ENCODE data around the gene LENG9. TPM values are rescaled to one million over a fixed set of nuclear protein-coding genes. Genes with fewer than 3 reads are reported as not detected.

LENG9 gene
- total RNA-seq, 1 donor from 2014 or later: 11.0 TPM

DNA sequence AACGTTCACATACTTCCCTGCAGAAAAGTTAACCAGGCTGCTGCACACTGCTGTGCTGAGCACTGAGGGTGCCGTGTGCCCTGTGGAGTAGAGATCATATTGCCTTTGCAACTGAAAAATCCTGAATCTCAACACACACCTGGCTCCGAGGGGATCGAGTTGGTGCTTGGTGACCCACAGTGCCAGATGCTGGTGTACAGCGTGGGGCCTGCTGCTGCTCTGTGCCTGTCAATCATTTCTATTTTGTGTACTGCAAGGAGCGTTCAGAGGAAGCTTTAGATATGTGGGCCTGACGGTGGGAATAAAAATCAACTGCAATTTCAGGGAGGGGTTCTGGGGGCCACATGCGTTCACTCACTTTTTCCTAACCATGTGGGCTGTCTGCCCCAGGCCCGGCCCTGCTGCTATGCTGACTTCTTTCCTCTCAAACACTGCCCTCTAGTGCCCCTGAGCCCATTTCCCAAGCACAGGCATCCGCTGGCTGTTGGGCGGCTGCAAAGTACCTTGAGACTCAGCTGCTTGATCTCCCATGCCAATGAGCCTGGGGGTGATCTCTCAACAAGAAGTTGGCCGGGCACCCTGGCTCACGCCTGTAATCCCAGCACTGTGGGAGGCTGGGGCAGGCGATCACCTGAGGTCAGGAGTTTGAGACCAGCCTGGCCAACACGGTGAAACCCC is 24.3 kb downstream of the LENG9 start:
- DNase-seq (ENCODE audit: low spot score): peak; percentile 23

DNA sequence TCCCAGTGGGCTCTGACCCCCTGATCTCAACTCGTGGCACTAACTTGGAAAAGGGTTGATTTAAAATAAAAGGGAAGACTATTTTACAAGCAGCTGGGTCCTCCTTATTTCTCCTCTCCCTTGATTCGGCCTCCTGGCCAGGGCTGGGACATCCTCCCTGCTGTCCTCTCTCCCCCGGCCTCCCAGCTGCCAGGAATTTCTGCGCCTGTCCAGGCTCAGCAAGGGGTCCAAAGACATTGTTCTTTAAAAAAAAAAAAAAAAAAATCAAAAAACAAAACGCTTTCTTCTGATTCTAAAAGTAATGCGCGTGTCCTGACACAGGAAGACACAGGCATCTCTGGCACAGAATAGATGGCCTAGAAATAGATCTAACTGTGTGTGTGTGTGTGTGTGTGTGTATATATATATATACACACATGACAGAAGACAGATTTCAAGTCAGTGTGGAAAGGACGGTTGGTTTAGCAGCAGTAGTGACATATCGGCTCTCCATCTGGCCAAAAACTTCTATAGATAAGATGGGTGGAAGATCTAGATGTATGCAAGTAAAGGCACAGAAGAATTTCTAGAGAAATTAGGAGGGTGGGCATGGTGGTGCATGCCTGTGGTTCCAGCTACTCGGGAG is 26.8 kb downstream of the LENG9 start:
- DNase-seq (ENCODE audit: low spot score): no peak

DNA sequence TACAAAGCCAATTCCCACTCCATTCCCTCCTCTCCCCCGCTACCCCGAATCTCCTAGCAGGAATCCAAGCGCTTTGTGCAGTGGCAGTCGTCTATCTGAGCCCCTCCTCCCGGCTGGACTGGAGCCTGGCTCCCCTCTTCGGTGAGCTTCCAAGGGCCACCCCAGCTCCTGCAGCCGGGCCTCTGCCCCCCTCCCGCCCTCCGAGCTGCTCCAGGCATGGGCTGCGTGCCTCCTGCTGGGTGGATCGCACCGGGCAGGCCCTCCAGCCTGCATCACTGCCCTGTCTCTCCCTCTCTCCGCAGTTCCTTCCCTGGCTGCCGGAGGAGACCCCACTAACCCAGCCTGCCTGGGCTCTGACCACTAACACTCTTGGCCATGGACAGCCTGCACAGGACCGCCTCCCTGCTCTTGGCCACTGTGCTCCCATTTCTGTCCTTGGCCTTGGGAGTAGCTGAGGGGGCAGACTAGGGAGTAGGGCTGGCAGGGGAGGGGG is 27.5 kb downstream of the LENG9 start:
- DNase-seq (ENCODE audit: low spot score): no peak

DNA sequence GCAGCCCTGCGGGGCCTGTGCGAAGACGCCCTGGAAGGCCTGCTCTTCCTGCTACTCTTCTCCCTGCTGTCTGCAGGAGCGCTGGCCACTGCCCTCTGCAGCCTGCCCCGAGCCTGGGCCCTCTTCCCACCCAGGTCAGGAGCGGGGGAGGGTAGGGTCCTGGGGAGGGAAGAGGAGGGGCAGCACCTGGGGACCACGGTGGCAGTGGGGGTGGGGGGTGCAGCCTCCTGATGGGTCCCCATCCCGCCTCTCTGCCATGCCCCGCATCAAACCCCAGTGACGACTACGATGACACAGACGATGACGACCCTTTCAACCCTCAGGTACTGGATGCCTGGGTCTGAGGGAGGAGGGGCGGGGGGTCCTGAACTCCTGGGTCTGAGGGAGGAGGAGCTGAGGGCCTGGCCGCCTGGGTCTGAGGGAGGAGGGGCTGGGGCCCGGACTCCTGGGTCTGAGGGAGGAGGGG is 28.0 kb downstream of the LENG9 start:
- DNase-seq (ENCODE audit: low spot score): no peak

GRCh38 chr19:54434873-54435214 is 28.7 kb downstream of the LENG9 start:
- no peak for DNase-seq (ENCODE audit: low spot score)

GRCh38 chr19:54434112-54434872 is 29.3 kb downstream of the LENG9 start:
- DNase-seq (ENCODE audit: low spot score): no peak

DNA sequence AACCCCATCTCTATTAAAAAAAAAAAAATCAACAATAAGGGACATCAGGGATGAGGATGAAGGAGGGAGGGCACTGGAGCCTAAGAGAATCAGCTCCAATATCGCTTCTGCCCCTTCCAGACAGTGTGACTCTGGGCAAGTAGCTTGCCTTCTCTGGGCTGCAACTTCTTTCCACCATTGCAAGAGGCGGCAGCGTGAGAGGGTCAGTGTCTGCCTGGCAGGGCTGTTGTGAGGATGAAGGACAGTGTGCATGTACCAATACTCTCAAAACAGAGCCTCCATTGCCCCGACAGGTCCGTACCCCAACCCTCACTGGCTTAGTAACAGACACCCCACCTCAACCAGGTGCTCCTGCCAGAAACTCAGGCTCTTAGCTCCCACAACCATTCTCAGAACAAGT is 29.9 kb downstream of the LENG9 start:
- no peak for DNase-seq (ENCODE audit: low spot score)

GRCh38 chr19:54432144-54432738 is 31.3 kb downstream of the LENG9 start:
- DNase-seq (ENCODE audit: low spot score): no peak

- peak; percentile 87 for DNase-seq (ENCODE audit: low spot score)
These were observed 32.2 kb downstream of the LENG9 start for GRCh38 chr19:54431255-54431838.

DNA sequence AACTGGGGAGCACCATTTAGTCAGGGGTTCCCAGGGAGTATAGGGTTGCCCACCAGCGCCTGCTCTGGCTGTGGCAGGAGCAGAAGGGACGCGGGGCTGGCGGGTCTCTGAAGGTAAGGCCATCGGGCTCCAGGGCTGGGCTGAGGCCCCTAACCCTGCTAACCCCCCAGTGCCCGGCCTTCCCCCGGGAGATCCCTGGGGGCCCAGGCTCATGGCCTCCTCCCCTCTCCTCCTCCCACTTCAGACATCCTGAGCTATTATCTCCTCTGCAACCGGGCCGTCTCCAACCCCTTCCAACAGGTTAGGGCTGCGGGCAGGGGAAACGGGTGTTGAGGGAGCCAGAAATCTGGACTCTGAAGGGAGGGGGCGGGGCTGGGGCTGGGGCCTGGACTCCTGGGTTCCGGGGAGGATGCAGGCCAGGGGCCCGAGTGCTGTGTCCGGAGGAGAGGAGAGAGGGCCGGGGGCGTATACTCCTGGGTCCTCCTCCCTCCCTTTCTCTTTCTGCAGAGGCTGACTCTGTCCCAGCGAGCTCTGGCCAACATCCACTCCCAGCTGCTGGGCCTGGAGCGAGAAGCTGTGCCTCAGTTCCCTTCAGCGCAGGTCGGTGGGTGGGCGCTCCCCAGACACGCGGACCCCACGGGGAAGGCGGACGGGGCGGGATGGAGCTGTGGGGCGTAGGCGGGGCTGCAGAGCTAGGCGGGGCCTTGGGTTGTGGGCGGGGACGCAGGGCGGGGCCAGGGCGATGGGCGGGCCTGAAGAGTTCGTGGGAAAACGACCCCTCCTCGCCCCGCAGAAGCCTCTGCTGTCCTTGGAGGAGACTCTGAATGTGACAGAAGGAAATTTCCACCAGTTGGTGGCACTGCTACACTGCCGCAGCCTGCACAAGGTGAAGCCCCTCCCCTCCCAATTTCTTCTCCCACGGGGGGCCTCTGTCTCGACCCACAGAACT is 33.0 kb downstream of the LENG9 start:
- peak; percentile 21 for DNase-seq (ENCODE audit: low spot score)

DNA sequence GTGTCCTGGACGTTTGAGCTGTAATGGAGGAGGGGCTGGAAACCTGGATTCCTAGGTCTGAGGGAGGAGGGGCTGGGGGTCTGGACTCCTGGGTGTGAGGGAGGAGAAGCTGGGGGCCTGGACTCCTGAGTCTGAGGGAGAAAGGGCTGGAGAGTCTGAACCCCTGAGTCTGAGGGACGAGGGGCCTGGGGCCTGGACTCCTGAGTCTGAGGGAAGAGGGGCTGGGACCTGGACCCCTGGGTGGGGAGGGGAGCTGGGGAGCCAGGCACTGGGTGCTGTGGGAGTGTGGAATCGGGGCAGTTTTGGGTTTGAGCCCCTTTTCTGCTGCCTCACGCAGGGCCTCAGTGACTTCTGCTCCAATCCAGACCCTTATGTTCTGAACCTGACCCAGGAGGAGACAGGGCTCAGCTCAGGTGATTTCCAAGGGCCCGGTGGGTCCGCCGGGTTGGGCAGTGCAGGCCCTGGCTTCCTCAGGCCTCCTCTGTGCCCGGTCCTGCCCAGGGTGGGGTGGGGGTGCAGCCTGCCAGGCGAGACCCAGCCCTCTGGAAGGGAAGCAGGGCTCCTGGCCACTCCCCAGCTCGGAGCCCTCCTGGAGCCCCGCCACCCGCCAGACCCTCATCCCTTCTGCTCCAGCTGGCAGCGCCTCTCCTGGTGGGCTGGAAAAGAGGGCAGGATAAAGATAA is 33.9 kb downstream of the LENG9 start:
- DNase-seq (ENCODE audit: low spot score): no peak

- DNase-seq (ENCODE audit: low spot score): no peak
These were observed 34.4 kb downstream of the LENG9 start for GRCh38 chr19:54429176-54429495.

GRCh38 chr19:54428323-54429175 is 35.0 kb downstream of the LENG9 start:
- DNase-seq (ENCODE audit: low spot score): no peak

- no peak for DNase-seq (ENCODE audit: low spot score)
These were observed 36.0 kb downstream of the LENG9 start for GRCh38 chr19:54427586-54427985.

GRCh38 chr19:54426291-54426931 is 37.2 kb downstream of the LENG9 start:
- no peak for DNase-seq (ENCODE audit: low spot score)

DNA sequence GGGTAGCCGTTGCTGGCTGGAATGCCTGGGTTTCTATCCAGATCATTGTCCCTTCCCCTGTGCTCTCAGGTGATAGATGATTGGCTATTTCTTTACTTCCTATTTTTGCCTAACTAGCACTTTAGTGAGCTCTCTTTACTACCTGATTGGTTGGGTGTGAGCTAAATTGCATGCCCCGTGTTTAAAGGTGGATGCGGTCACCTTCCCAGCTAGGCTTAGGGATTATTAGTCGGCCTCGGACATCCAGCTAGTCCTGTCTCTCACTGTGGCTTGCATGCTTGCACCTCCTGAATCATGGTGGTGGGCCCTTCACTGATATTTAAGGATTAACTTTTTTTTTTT is 38.2 kb downstream of the LENG9 start:
- no peak for DNase-seq (ENCODE audit: low spot score)

- no peak for DNase-seq (ENCODE audit: low spot score)
These were observed 38.8 kb downstream of the LENG9 start for GRCh38 chr19:54424660-54425381.

- DNase-seq (ENCODE audit: low spot score): no peak
These were observed 39.4 kb downstream of the LENG9 start for GRCh38 chr19:54424201-54424600.

All from mucosa of gallbladder (tissue), 1 donor.